Loucy (cell line): ENCODE data around the gene EGLN2.
"Not testable (repeated sequence)": the region's sequence is repeated elsewhere in the genome, so short reads cannot be mapped to it uniquely, and the experiment has no call there.

ENCODE experiments used
- CTCF ChIP-seq: fragments of 200-600 bp; sonication (generic); conservative IDR thresholded peaks from 2 replicates; pipeline ENCODE4 v1.5.1; 2014; ENCODE audit warnings: mild to moderate bottlenecking, antibody characterized with exemption, low read length
- EZH2phosphoT487 ChIP-seq: fragments of 200-600 bp; IDR thresholded peaks from 2 replicates; pipeline ENCODE4 v1.6.1; 2018; ENCODE audit warnings: antibody characterized with exemption, mild to moderate bottlenecking, moderate library complexity, borderline replicate concordance

GRCh38 chr19:40819479-40820234 is 20.7 kb downstream of the EGLN2 start:
- peak; percentile 61 for TF ChIP-seq CTCF
- TF ChIP-seq EZH2phosphoT487 = not testable (repeated sequence)
